NCI-H510A (cell line): Measurements from ENCODE around the gene CPNE8.

ENCODE experiments used
- DNase-seq: peaks from one replicate; lab custom pipeline; 2025; lab: John Stamatoyannopoulos, UW

CPNE8 gene

DNA sequence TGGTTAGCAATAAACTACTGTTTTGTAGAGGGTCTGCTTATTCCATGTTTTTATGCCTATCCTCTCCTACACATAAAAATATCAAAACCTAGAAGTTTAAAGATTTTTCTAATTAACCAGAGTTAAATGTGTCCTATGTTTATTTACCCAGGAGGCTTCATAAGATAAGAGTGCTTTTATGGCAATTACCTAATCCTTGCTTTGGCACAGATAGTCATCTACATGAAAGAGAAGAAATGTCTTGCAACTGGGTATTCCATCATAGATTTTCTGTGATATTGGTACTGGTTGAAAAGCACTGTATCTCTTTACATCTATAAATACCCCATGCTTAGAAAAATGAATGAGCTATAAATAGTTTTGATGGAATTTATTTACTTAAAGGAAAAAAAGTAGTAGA, 277.1 kb downstream of the CPNE8 start:
- no peak for DNase-seq

DNA sequence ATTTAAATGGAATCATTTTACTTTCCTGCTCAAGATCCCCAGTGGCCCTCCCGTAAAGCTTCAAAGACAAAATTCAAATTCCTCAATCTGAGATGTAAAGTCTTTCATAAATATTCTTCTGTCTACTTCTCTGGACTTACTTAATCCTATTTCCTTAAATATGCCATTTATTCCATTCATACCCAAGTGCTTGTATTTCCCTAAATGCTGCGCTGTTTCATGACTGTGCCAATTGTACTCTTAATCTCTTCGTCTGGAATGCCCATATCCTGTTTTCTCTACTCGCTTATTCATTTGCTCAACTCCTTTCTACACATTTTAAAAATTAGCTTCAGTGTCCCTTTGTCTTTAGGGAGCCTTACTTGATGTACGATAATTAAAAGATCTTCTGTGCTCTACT, 280.1 kb downstream of the CPNE8 start:
- DNase-seq: no peak

DNA sequence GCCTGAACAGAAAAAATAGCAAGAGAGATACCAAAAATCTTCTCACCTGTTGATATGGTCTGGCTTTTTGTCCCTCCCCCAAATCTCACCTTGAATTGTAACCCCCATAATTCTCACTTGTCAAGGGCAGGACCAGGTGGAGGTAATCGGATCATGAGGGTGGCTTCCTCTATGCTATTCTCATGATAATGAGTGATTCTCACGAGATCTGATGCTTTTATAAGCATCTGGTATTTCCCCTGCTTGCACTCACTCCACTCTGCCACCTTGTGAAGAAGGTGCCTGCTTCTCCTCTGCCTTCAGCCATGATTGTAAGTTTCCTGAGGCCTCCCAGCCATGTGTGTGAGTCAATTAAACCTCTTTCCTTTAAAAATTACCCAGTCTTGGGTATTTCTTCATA, 291.2 kb downstream of the CPNE8 start:
- DNase-seq: no peak

DNA sequence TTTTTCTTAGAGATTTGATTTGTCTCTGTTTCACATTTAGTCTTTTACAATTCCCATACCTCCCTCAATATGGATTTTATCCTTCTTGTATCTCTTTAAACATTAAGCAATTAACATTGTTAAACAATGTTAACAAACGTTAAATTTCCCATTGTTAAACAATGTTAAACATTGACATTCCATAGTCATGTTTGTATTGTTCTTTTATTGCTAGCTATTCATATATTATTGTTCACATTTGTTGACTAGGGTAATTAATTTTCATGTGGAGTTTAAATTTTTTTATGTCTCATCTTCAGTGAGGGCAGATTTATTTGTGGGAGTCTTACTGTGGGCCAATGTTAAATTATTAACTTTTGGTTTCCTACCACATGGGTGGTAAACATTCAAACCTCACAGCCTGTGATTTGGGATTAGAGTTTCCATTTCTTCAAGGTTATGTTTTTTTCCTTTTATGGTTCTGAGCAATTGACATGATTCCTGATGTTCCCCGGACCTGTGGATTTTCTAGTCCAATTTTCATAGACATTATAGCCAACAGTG, 294.5 kb downstream of the CPNE8 start:
- no peak for DNase-seq

DNA sequence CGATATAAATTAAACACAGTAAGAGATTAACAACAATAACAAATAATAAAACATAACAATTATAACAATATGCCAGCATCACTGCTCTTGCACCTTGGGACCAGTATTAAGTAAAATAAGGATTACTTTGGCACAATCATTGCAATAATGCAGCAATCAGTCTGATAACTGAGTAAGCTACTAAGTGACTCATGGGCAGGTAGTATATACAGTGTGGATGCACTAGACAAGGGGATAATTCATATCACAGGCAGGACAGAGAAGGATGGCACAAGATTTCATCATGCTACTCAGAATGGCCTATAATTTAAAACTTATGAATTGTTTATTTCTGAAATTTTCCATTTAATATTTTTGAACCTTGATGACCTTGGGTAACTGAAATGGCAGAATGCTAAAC, 298.1 kb downstream of the CPNE8 start:
- no peak for DNase-seq
